Skeletal muscle satellite cell (primary cell): ENCODE measurements around the gene NPAS3.

Source experiments
- H3K27me3 ChIP-seq: 2 replicates; pipeline ENCODE4 v1.7.0; 2013; ENCODE audit warnings: low read length; ENCODE audit not compliant: control insufficient read depth, insufficient read depth
- H3K36me3 ChIP-seq: 2 replicates; pipeline ENCODE4 v1.7.0; 2013; ENCODE audit warnings: mild to moderate bottlenecking, control low read depth, low read length; ENCODE audit not compliant: insufficient read depth
- H3K4me1 ChIP-seq: 2 replicates; pipeline ENCODE4 v1.7.0; 2013; ENCODE audit warnings: low read length; ENCODE audit not compliant: control insufficient read depth, insufficient read depth
- H3K4me2 ChIP-seq: 2 replicates; pipeline ENCODE4 v1.7.0; 2013; ENCODE audit warnings: mild to moderate bottlenecking, low read length
- H3K4me3 ChIP-seq: 2 replicates; pipeline ENCODE4 v1.7.0; 2013; ENCODE audit warnings: low read length
- H3K9ac ChIP-seq: 2 replicates; pipeline ENCODE4 v1.7.0; 2013; ENCODE audit warnings: mild to moderate bottlenecking, low read depth, low read length, moderate library complexity
- H3K9me3 ChIP-seq: replicated peaks from 2 replicates; pipeline ENCODE4 v1.7.0; 2013; ENCODE audit warnings: mild to moderate bottlenecking, control low read depth, low read length

NPAS3 gene

GRCh38 chr14:32925439-32925838, 13.2 kb upstream of the NPAS3 start:
- Histone ChIP-seq H3K27me3 (peaks cover 14% of the 10 kb centered on the region), H3K4me3 (no peak overlapping the region), H3K9ac (no peak overlapping the region), H3K36me3 (no peaks in the 10 kb centered on the region), H3K4me2 (no peak overlapping the region), H3K9me3 (no peaks in the 10 kb centered on the region), H3K4me1 (no peaks in the 10 kb centered on the region)

- H3K4me3 ChIP-seq: no peak overlapping the region
- peaks cover 18% of the 10 kb centered on the region for H3K4me1 ChIP-seq
- H3K27me3 ChIP-seq: peaks cover 66% of the 10 kb centered on the region
- H3K9ac ChIP-seq: no peak overlapping the region
- peak overlapping the region; percentile 94 for H3K4me2 ChIP-seq
- no peaks in the 10 kb centered on the region for H3K9me3 ChIP-seq
- no peaks in the 10 kb centered on the region for H3K36me3 ChIP-seq
Measured at GRCh38 chr14:32932302-32932913, 6.3 kb upstream of the NPAS3 start.

- Histone ChIP-seq H3K4me2 (peak overlapping the region; percentile 94), H3K9me3 (no peaks in the 10 kb centered on the region), H3K36me3 (no peaks in the 10 kb centered on the region), H3K4me3 (peak overlapping the region; percentile 71), H3K27me3 (peaks cover 71% of the 10 kb centered on the region), H3K9ac (no peak overlapping the region), H3K4me1 (peaks cover 18% of the 10 kb centered on the region)
Measured at GRCh38 chr14:32932914-32933628, 5.6 kb upstream of the NPAS3 start.

- Histone ChIP-seq H3K36me3 (no peaks in the 10 kb centered on the region), H3K9me3 (no peaks in the 10 kb centered on the region), H3K4me2 (peak overlapping the region; percentile 94), H3K4me1 (peaks cover 18% of the 10 kb centered on the region), H3K9ac (peak overlapping the region; percentile 38), H3K4me3 (peak overlapping the region; percentile 71), H3K27me3 (peaks cover 72% of the 10 kb centered on the region)
Measured at GRCh38 chr14:32933629-32934072, 5.0 kb upstream of the NPAS3 start.

- H3K4me3 ChIP-seq: peak overlapping the region; percentile 71
- peaks cover 72% of the 10 kb centered on the region for H3K27me3 ChIP-seq
- no peaks in the 10 kb centered on the region for H3K9me3 ChIP-seq
- peak overlapping the region; percentile 94 for H3K4me2 ChIP-seq
- peaks cover 18% of the 10 kb centered on the region for H3K4me1 ChIP-seq
- H3K36me3 ChIP-seq: no peaks in the 10 kb centered on the region
- peak overlapping the region; percentile 38 for H3K9ac ChIP-seq
Measured at GRCh38 chr14:32934073-32934880, 4.4 kb upstream of the NPAS3 start.

GRCh38 chr14:32934881-32935633, 3.6 kb upstream of the NPAS3 start:
- no peaks in the 10 kb centered on the region for H3K9me3 ChIP-seq
- H3K36me3 ChIP-seq: no peaks in the 10 kb centered on the region
- H3K4me3 ChIP-seq: peak overlapping the region; percentile 71
- peak overlapping the region; percentile 94 for H3K4me2 ChIP-seq
- peaks cover 66% of the 10 kb centered on the region for H3K27me3 ChIP-seq
- H3K9ac ChIP-seq: no peak overlapping the region
- peaks cover 21% of the 10 kb centered on the region for H3K4me1 ChIP-seq

- Histone ChIP-seq H3K9ac (peak overlapping the region; percentile 85), H3K4me1 (peaks cover 15% of the 10 kb centered on the region), H3K4me3 (peak overlapping the region; percentile 74), H3K4me2 (peak overlapping the region; percentile 89), H3K27me3 (peaks cover 32% of the 10 kb centered on the region), H3K36me3 (no peaks in the 10 kb centered on the region), H3K9me3 (no peaks in the 10 kb centered on the region)
Measured at GRCh38 chr14:32939254-32940065, 781 bp downstream of the NPAS3 start.

GRCh38 chr14:32940066-32940651, 1.5 kb downstream of the NPAS3 start:
- Histone ChIP-seq H3K9me3 (no peaks in the 10 kb centered on the region), H3K9ac (peak overlapping the region; percentile 85), H3K27me3 (peaks cover 28% of the 10 kb centered on the region), H3K4me3 (peak overlapping the region; percentile 74), H3K36me3 (no peaks in the 10 kb centered on the region), H3K4me2 (peak overlapping the region; percentile 89), H3K4me1 (peaks cover 11% of the 10 kb centered on the region)

GRCh38 chr14:32940711-32941667, 2.3 kb downstream of the NPAS3 start:
- Histone ChIP-seq H3K9ac (peak overlapping the region; percentile 85), H3K9me3 (no peaks in the 10 kb centered on the region), H3K36me3 (no peaks in the 10 kb centered on the region), H3K4me3 (no peak overlapping the region), H3K4me1 (peaks cover 10% of the 10 kb centered on the region), H3K27me3 (peaks cover 19% of the 10 kb centered on the region), H3K4me2 (peak overlapping the region; percentile 89)
